ENCODE data around the gene SLC25A47.

Gene SLC25A47

DNA sequence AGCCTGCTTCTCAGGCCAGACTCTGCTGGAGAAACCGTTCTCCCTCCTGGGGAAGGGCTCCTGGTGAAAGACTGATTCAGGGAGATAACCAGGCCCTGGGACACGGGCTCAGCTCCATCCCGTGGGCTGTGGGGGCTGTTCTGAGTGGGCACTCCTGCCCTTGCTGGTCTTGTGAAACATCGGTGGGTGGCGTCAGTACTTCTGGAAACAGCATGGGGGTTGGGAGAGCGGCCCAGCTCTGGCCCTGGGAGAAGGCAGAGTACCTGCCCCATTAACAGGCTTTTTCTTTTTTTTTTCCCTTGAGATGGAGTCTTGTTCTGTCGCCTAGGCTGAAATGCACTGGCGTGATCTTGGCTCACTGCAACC lies 786 bp downstream of the SLC25A47 start:
- TF ChIP-seq, protein P1, sequence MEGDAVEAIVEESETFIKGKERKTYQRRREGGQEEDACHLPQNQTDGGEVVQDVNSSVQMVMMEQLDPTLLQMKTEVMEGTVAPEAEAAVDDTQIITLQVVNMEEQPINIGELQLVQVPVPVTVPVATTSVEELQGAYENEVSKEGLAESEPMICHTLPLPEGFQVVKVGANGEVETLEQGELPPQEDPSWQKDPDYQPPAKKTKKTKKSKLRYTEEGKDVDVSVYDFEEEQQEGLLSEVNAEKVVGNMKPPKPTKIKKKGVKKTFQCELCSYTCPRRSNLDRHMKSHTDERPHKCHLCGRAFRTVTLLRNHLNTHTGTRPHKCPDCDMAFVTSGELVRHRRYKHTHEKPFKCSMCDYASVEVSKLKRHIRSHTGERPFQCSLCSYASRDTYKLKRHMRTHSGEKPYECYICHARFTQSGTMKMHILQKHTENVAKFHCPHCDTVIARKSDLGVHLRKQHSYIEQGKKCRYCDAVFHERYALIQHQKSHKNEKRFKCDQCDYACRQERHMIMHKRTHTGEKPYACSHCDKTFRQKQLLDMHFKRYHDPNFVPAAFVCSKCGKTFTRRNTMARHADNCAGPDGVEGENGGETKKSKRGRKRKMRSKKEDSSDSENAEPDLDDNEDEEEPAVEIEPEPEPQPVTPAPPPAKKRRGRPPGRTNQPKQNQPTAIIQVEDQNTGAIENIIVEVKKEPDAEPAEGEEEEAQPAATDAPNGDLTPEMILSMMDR (IDR thresholded peaks at IDR 0.05; ENCODE audit: low read depth, low read length, missing control alignments), result no peak
- DNase-seq (ENCODE audit: low read depth), result no peak

DNA sequence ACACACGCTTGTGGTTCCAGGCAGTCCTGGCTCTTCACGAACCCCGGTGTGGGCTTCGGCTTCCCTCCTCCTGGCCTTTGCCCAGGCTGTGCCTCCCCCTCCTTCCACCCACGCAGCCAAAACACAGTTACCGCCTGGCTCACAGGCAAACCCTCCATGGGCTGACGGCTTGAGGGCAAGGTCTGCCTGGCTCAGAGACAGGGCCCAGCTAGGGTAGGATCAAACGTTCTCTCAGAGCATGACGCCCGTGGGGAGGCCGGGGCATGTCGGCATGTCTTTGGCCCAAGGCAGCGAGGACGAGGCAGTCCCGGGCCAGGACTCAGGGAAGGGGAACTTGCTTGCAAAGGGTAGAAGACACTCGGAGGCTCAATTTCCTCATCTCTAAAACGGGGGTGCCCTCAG lies 2.1 kb downstream of the SLC25A47 start:
- H3K4me3 ChIP-seq (ENCODE audit: low read depth, low read length), result no peak overlapping the region
- no peak for DNase-seq (ENCODE audit: low read depth)
- TF ChIP-seq, protein P1 (IDR thresholded peaks at IDR 0.05; ENCODE audit: low read depth, low read length, missing control alignments), result no peak

More for the DNA sequence above, 786 bp downstream of the SLC25A47 start:
- H3K4me3 ChIP-seq (ENCODE audit: low read depth, low read length), result no peak overlapping the region

DNA sequence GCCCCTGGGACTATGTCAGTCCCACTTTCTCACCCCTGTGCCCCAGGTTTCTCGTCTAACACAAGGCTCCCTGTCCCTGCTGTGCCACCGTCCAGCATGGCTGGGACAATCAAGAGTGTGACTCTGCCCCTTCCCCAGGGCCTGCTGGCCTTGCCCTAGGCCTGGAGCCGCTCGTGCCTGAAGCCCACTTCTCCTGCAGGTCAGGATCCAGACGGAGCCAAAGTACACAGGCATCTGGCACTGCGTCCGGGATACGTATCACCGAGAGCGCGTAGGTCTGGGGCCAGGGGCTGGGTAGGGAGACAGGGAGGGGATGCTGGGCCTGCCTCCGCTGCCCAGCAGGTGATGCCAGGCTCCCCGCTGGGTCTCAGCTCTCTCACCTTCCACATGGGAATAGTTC lies 2.8 kb downstream of the SLC25A47 start:
- no peak for DNase-seq (ENCODE audit: low read depth)
- TF ChIP-seq, protein P1 (IDR thresholded peaks at IDR 0.05; ENCODE audit: low read depth, low read length, missing control alignments), result no peak
- H3K4me3 ChIP-seq (ENCODE audit: low read depth, low read length), result no peak overlapping the region

DNA sequence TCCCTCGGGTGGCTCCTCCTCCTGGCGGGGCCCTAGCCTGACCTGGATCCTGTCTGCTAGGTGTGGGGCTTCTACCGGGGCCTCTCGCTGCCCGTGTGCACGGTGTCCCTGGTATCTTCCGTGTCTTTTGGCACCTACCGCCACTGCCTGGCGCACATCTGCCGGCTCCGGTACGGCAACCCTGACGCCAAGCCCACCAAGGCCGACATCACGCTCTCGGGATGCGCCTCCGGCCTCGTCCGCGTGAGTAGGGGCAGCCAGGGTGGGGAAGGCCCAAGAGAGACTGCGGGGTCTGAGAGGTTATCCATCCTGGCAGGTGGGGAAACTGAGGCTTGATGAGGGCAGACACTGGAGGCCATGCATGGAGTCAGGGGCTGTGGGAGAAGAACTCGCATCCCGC lies 4.0 kb downstream of the SLC25A47 start:
- TF ChIP-seq, protein P1 (IDR thresholded peaks at IDR 0.05; ENCODE audit: low read depth, low read length, missing control alignments), result no peak
- DNase-seq (ENCODE audit: low read depth), result no peak
- no peak overlapping the region for H3K4me3 ChIP-seq (ENCODE audit: low read depth, low read length)

DNA sequence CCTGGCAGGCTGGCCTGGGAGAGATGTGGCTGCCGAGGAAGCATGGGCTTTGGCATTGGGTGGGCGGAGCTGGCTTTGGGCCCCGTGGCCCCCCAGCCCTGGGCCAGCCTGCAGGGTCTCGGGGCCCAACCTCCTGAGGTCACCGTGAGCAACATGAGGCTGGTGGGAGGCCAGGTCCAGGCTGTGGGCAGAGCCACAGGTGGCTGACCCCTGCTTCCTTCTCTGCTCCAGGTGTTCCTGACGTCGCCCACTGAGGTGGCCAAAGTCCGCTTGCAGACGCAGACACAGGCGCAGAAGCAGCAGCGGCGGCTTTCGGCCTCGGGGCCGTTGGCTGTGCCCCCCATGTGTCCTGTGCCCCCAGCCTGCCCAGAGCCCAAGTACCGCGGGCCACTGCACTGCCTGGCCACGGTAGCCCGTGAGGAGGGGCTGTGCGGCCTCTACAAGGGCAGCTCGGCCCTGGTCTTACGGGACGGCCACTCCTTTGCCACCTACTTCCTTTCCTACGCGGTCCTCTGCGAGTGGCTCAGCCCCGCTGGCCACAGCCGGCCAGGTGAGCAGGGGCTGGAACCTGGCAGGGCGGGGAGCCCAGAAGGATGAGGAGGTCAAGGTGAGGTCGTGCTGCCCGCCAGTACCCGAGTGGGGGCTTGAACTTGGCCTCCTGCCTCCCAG lies 5.5 kb downstream of the SLC25A47 start:
- no peak for DNase-seq (ENCODE audit: low read depth)
- no peak overlapping the region for H3K4me3 ChIP-seq (ENCODE audit: low read depth, low read length)
- TF ChIP-seq, protein P1 (IDR thresholded peaks at IDR 0.05; ENCODE audit: low read depth, low read length, missing control alignments), result no peak

DNA sequence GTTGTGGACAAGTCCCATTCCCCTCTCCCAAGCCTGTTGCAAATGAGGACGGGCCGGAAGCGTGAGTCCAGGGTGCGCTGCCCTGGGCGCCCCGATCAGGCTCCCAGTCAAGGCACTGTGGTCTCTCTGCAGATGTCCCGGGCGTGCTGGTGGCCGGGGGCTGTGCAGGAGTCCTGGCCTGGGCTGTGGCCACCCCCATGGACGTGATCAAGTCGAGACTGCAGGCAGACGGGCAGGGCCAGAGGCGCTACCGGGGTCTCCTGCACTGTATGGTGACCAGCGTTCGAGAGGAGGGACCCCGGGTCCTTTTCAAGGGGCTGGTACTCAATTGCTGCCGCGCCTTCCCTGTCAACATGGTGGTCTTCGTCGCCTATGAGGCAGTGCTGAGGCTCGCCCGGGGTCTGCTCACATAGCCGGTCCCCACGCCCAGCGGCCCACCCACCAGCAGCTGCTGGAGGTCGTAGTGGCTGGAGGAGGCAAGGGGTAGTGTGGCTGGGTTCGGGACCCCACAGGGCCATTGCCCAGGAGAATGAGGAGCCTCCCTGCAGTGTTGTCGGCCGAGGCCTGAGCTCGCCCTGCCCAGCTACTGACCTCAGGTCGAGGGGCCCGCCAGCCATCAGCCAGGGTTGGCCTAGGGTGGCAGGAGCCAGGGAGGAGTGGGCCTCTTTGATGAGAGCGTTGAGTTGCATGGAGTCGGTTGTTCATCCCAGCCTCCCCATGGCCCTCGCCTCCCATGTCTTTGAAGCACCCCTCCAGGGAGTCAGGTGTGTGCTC lies 6.3 kb downstream of the SLC25A47 start:
- TF ChIP-seq, protein P1 (IDR thresholded peaks at IDR 0.05; ENCODE audit: low read depth, low read length, missing control alignments), result no peak
- no peak overlapping the region for H3K4me3 ChIP-seq (ENCODE audit: low read depth, low read length)
- DNase-seq (ENCODE audit: low read depth), result no peak

DNA sequence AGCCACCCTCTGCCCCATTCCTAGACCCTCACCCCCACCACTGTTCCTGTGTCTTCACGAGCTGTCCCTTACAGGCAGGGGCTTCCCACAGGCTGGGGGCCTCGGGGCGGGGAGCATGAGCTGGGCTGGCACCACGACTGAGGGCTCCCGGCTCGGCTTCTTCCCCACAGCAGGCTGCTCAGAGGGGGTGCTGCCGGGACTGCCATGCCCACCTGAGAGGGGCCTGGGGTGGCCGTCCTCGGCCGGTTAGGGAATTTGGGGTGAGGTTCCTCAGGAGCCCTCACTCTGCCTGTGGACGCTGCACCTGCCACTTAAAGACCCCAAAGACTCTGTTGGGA lies 6.8 kb downstream of the SLC25A47 start:
- no peak overlapping the region for H3K4me3 ChIP-seq (ENCODE audit: low read depth, low read length)
- no peak for DNase-seq (ENCODE audit: low read depth)
- TF ChIP-seq, protein P1 (IDR thresholded peaks at IDR 0.05; ENCODE audit: low read depth, low read length, missing control alignments), result no peak
